ENCODE results near the gene NSMCE1.

NSMCE1 gene

DNA sequence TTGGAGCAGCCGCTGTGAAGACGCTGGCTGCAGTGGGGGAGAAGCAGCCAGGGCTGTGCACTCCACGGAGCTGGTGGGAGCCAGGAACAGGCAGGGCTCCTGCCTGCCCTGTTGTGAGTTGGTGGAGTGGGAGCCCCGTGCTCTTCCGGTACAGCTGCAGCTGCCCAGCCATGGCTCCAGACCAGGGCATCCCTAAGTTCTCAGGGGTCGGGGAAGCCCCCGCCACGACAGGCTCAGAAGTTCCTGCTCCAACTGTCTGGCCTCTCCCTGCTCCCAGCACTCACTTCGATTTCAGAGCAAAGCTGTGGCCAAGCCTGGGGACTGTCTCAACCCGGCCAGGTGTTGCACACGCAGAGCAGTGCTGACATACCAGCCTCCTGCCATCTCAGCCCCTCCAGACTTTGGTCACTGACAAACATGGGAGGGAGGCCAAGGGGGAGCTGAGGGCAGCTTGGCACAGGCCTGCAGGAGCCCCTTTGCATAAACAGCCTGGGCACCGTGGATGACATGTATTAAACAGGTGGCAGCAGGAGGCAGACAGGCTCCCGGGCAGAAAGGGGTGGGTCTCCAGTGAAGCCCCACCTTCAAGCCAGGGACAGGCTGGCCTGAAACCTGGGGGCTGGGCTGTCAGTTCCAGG is 79.1 kb downstream of the NSMCE1 start:
- DNase-seq, result no peak

DNA sequence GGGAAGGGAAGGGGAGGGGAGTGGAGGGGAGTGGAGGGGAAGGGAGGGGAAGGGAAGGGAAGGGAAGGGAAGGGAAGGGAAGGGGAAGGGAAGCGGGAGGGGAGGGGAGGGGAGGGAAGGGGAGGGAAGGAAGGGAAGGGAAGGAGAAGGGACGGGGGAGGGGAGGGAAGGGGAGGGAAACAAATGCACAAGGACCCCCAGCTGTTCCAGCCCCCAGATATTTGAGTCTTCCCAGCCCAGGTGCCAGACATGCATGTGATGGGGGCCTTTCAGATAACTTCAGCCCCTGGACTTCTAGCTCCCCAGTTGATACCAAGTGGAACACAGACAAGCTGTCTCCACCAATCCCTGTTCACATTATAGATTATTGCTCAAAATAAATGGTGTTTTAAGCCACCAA is 79.9 kb downstream of the NSMCE1 start:
- no peak for DNase-seq

DNA sequence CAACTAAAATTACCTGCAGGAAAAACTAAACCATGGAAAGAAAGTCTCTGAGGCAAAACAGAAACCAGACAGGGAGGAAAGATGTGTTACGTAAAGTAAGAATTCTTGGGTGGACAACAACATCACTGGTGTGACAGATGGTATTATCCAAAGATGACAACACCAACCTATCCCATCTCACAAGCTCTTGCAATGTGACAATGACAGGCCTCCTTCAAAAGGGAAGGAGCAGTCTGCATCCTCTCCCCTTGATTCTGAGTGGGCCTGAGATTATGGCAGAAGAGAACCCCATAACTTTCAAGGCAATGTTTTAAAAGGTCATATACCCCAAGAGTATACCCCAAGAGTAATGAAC is 82.8 kb downstream of the NSMCE1 start:
- DNase-seq, result no peak

DNA sequence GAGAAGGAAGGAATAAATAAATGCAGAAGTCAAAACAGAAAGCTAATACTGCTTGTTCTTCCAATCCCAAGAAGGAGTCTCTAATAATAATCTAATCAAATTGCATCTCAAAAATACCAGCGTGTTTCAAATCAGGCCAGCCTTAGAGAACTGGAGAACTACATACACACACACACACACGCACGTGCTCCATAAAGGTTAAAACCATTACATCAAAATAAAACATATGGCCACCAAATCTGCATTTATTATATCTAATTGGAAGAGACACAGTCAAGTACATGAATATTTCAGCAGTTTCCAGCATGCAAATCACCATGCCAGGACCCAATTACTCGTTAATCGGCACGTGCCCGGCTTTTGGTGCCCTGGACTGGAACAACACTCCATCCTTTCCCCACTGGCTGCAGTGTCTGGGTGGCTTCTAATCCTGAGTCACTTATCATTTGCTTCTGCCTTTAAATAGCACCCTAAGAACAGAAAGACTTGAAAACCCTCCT is 85.6 kb downstream of the NSMCE1 start:
- DNase-seq, result no peak

DNA sequence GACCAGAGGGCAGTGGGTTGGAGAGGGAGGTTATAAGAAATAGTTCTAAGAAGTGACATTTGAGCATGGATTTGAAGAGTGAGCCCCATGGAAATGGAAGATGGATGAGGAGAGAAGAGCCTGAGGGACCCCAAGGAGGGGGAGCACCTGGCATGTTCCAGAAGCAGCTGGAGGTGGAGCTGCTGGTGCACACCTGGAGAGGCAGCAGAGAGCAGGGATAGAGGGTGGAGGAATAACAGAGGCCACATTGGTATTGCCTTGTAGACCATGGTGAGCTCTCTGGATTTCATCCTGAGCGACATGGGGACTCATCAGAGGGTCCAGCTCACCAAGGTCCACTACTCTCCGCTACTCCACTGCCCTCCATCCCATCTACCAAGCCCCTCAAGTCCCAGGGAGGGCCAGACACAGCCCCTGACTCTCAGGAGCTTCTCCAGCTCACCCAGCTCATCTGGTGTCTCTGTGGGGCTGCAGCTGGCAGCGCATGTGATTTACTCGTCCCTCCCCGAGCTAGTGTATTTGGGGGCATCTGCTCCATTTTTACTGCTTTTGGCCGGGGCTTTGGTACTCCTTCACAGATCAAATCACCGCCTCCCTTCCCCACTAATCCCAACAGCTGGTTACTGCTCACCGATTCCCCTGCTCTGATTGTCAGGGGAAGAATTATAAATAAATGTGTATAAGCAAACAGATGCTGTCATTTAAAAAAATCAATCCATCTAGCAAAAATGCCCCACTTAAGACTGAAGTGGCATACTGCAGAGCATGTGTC is 87.4 kb downstream of the NSMCE1 start:
- no peak for DNase-seq

DNA sequence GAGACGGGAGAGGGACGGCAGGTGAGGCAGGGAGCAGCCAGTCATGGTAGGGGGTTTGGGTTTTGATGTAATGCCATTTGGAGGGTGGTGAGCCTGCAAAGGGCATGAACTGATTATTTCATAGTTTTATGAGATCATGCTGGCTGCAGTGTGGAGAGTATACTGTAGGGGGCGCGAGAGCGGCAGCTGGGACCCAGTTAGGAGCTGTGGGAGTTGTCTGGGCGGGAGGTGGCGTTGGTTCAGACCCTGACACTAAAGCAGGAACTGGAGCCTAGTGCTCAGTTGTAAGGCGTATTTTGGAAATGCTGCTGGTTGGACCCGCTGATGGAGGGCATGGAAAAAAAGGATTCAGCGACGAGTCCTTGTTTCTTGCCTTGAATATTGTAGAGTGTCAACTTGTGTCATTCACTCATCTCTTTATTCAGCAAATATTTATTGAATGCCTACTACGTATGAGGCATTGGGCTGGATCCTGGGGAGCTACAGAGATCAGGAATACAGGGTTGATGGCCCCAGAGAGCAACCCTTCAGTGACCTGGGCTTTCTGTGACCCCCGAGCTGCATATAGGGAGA is 89.0 kb downstream of the NSMCE1 start:
- DNase-seq, result no peak

DNA sequence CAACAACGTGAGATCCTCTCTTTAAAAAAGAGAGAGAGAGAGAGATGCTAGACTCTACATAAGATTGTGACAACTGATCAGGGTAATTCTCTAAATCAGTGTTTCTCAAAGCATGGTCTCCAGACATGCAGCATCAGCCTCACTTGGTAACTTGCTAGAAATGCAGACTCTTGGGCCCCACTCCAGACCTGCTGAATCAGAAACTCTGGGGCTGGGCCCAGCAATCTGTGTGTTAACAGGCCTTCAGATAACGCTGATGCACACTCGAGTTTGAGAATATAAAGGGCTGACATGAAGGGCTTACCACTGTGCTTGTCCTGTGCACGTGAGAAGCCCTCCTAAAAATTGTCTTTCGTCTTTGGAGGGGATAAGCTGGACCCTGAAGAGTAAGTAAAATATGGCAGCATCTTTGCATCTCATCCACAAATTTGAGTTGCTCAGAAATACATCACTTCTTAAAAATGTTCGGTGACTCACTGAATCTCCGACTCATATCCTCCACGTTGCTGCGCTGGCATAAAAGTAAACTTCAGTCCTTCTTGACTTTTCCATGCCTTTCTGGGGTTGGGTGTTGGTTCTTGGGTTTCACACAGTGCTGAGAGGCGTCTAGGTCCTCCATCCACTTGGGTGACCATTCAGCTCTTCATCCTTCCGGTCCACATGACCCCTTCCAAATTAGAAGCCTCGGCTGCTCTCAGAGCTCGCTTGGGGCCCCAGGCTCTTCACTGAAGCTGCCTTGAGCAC is 91.4 kb downstream of the NSMCE1 start:
- DNase-seq, result no peak

DNA sequence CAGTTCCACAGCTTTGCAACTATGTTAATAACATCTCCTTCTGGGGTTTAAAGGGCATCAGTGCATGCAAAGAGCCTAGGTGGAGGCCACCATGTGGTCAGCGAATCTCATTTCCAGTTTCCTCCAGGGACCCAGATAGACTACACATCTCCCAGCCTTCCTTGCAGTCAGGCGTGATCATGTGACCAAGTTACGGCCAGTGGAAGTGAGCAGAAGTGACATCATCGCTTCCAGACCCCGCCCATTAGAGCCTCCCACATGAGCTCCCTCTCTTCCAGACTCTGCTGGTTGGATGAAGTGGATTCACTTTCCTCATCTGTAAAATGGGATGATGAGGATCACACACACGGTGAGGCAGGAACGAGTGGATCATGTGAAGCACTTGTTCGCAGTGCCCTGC is 92.7 kb downstream of the NSMCE1 start:
- DNase-seq, result no peak
